ENCODE measurements around the gene WASHC3.

GRCh38 chr12:102061560-102062418 is at the start of gene WASHC3:
- TF ChIP-seq, protein P1, sequence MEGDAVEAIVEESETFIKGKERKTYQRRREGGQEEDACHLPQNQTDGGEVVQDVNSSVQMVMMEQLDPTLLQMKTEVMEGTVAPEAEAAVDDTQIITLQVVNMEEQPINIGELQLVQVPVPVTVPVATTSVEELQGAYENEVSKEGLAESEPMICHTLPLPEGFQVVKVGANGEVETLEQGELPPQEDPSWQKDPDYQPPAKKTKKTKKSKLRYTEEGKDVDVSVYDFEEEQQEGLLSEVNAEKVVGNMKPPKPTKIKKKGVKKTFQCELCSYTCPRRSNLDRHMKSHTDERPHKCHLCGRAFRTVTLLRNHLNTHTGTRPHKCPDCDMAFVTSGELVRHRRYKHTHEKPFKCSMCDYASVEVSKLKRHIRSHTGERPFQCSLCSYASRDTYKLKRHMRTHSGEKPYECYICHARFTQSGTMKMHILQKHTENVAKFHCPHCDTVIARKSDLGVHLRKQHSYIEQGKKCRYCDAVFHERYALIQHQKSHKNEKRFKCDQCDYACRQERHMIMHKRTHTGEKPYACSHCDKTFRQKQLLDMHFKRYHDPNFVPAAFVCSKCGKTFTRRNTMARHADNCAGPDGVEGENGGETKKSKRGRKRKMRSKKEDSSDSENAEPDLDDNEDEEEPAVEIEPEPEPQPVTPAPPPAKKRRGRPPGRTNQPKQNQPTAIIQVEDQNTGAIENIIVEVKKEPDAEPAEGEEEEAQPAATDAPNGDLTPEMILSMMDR (IDR thresholded peaks at IDR 0.05; ENCODE audit: borderline replicate concordance, extremely low read depth, low read length, poor library complexity, severe bottlenecking) = no peak
- TF ChIP-seq EZH2 (IDR thresholded peaks at IDR 0.05; ENCODE audit: borderline replicate concordance, low read depth, low read length, severe bottlenecking) = no peak

Measured in DND-41 (cell line).